ENCODE results near the gene FCN1.

Gene FCN1

DNA sequence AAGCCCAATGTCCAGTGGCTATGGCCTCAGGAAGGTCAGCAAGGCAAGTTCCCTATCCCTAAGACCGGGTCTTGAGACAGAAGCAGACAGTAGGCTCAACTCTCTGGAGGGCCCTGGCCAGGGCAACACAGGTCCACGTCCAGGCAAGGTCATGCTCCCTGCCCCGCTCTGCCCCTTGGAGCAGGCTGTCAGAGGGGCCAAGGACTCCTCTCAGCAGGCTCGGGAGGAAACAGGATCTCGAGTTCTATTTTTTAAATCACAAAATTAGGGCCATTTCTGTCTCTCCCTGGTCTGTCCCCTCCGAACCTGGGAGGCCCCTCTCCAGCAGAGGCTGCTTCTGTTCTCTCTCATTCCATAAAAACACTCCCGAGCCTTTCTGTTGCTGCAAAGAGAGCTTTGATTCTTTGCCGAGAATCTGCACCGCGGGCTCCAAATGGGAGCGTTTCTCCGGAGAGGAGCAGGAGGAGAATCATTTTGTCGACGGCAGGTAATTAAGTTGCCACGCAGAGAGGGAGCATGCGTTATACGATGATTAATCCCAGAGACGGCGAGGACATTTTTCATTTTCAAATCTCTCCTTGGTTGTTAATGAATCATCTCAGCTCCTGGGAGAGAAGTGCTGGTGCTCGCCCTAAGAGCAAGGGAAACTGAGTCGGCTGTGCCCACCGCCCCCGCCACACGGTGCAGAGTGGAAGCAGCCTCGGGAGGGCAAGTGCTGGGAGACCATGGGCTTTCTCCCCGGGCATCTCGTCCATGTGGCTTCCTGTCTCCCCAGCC lies 24.5 kb upstream of the FCN1 start:
- H3K36me3 ChIP-seq (ENCODE audit: insufficient read depth, low read length), result no peaks in the 10 kb centered on the region
- H3K9me2 ChIP-seq (replicated peaks; ENCODE audit: low read depth, low read length), result no peaks in the 10 kb centered on the region
- no peak overlapping the region for H3K9ac ChIP-seq (ENCODE audit: low read depth, low read length, poor library complexity, severe bottlenecking)
- no peak overlapping the region for H3K4me2 ChIP-seq (ENCODE audit: low read depth, low read length, poor library complexity, severe bottlenecking)
- H3K4me1 ChIP-seq (ENCODE audit: insufficient read depth, low read length, poor library complexity, severe bottlenecking), result no peaks in the 10 kb centered on the region
- TF ChIP-seq, protein P1, sequence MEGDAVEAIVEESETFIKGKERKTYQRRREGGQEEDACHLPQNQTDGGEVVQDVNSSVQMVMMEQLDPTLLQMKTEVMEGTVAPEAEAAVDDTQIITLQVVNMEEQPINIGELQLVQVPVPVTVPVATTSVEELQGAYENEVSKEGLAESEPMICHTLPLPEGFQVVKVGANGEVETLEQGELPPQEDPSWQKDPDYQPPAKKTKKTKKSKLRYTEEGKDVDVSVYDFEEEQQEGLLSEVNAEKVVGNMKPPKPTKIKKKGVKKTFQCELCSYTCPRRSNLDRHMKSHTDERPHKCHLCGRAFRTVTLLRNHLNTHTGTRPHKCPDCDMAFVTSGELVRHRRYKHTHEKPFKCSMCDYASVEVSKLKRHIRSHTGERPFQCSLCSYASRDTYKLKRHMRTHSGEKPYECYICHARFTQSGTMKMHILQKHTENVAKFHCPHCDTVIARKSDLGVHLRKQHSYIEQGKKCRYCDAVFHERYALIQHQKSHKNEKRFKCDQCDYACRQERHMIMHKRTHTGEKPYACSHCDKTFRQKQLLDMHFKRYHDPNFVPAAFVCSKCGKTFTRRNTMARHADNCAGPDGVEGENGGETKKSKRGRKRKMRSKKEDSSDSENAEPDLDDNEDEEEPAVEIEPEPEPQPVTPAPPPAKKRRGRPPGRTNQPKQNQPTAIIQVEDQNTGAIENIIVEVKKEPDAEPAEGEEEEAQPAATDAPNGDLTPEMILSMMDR (conservative IDR thresholded peaks at IDR 0.05; ENCODE audit: low read length), result no peak
- TF ChIP-seq EZH2phosphoT487 (IDR thresholded peaks at IDR 0.05; ENCODE audit: borderline replicate concordance), result no peak
- H3K79me2 ChIP-seq (ENCODE audit: insufficient read depth, low read length), result no peaks in the 10 kb centered on the region
- no peak overlapping the region for H3K4me3 ChIP-seq (ENCODE audit: low read length, poor library complexity, severe bottlenecking)
- no peaks in the 10 kb centered on the region; the same call in 1 of the 2 replicates for H3K9me3 ChIP-seq (ENCODE audit: insufficient read depth, low read depth, low read length)
- H3F3A ChIP-seq (ENCODE audit: low read depth), result no peaks in the 10 kb centered on the region
- H4K20me1 ChIP-seq (ENCODE audit: insufficient read depth, low read length, poor library complexity, severe bottlenecking), result no peaks in the 10 kb centered on the region
- no peaks in the 10 kb centered on the region for H3K27me3 ChIP-seq (ENCODE audit: insufficient read depth, low read length, poor library complexity, severe bottlenecking)
- H2AFZ ChIP-seq (ENCODE audit: low read length), result no peak overlapping the region

DNA sequence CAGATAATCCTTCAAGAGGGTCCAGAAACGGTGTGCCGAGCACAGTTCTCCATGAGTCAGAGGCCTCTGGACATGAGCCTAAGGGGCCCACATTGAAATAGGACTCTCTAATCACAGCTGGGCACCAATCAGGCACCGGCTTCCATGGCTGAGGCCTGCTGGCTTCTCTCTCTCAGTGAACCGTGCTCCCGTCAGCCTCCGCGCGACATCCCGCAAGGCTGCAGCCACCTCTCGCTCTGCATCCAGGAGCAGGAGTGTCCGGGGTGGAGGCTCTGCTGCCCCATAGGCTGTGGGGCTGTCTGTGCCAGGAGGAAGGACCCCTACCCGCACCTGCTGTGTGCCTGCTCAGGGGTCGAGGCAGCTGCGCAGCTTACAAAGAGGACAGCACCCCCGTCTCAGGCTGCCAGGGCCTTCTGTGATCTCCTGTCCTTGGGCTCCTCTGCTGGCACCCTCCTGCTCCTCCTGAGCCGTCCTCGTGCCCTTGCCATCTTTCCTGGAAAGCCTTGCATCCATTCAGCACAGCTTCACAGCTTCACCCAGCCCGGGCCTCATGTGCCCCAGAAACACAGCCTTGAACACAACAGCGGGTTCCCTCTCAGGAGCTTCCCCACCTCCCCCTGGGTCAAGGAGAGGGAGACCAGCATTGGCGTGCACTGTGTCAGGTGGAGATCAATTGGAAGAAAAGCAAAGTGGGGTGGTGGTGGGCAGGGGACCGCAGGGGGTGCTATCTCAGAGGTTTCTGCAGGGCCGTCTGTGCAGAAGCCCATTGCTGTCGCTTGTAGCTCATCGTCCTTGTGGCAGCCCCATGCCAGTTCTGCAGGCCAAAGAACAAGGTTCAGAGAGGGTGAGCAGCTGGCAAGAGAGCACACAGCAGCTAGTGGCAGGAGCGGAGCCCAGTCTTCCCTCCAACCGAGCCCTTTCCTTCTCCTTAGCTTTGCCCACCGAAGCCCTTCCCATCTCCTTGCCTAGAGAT lies 22.8 kb upstream of the FCN1 start:
- H3K9me2 ChIP-seq (replicated peaks; ENCODE audit: low read depth, low read length), result no peaks in the 10 kb centered on the region
- no peaks in the 10 kb centered on the region for H3K27me3 ChIP-seq (ENCODE audit: insufficient read depth, low read length, poor library complexity, severe bottlenecking)
- H3K4me2 ChIP-seq (ENCODE audit: low read depth, low read length, poor library complexity, severe bottlenecking), result no peak overlapping the region
- H3K9ac ChIP-seq (ENCODE audit: low read depth, low read length, poor library complexity, severe bottlenecking), result no peak overlapping the region
- TF ChIP-seq EZH2phosphoT487 (IDR thresholded peaks at IDR 0.05; ENCODE audit: borderline replicate concordance), result no peak
- TF ChIP-seq, protein P1 (conservative IDR thresholded peaks at IDR 0.05; ENCODE audit: low read length), result no peak
- no peak overlapping the region for H3K4me3 ChIP-seq (ENCODE audit: low read length, poor library complexity, severe bottlenecking)
- H3K4me1 ChIP-seq (ENCODE audit: insufficient read depth, low read length, poor library complexity, severe bottlenecking), result no peaks in the 10 kb centered on the region
- no peak overlapping the region for H2AFZ ChIP-seq (ENCODE audit: low read length)
- no peaks in the 10 kb centered on the region for H3F3A ChIP-seq (ENCODE audit: low read depth)
- no peaks in the 10 kb centered on the region for H4K20me1 ChIP-seq (ENCODE audit: insufficient read depth, low read length, poor library complexity, severe bottlenecking)
- no peaks in the 10 kb centered on the region for H3K79me2 ChIP-seq (ENCODE audit: insufficient read depth, low read length)
- H3K36me3 ChIP-seq (ENCODE audit: insufficient read depth, low read length), result no peaks in the 10 kb centered on the region
- no peaks in the 10 kb centered on the region; the same call in 1 of the 2 replicates for H3K9me3 ChIP-seq (ENCODE audit: insufficient read depth, low read depth, low read length)

DNA sequence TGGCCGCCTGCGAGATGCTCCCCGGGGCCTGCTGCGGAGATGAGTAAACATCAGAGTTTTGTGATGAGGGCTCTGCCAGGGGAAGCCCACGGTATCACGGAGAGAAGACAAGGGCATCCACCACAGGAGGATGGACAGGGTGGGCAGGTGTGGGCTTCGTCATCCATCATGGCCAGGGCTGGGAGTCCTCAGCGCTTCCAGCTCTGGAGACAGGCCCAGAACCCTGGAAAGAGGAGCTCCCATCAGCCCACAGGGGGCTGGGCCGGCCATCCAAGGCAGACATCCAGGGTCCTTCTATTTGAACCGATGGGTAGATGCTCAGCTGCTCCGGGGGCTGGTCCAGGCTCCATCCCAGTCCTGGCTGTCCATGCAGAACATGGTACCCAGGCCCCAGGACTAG lies 22.1 kb upstream of the FCN1 start:
- Histone ChIP-seq H3K9me2 (replicated peaks; ENCODE audit: low read depth, low read length) (no peaks in the 10 kb centered on the region), H3K4me1 (ENCODE audit: insufficient read depth, low read length, poor library complexity, severe bottlenecking) (no peaks in the 10 kb centered on the region), H3F3A (ENCODE audit: low read depth) (no peaks in the 10 kb centered on the region), H3K9me3 (ENCODE audit: insufficient read depth, low read depth, low read length) (no peaks in the 10 kb centered on the region; the same call in 1 of the 2 replicates), H3K36me3 (ENCODE audit: insufficient read depth, low read length) (no peaks in the 10 kb centered on the region), H3K79me2 (ENCODE audit: insufficient read depth, low read length) (no peaks in the 10 kb centered on the region), H4K20me1 (ENCODE audit: insufficient read depth, low read length, poor library complexity, severe bottlenecking) (no peaks in the 10 kb centered on the region), H3K9ac (ENCODE audit: low read depth, low read length, poor library complexity, severe bottlenecking) (no peak overlapping the region), H3K4me2 (ENCODE audit: low read depth, low read length, poor library complexity, severe bottlenecking) (no peak overlapping the region), H3K4me3 (ENCODE audit: low read length, poor library complexity, severe bottlenecking) (no peak overlapping the region), H3K27me3 (ENCODE audit: insufficient read depth, low read length, poor library complexity, severe bottlenecking) (no peaks in the 10 kb centered on the region), H2AFZ (ENCODE audit: low read length) (no peak overlapping the region)
- no peak for TF ChIP-seq EZH2phosphoT487 (IDR thresholded peaks at IDR 0.05; ENCODE audit: borderline replicate concordance)
- TF ChIP-seq, protein P1 (conservative IDR thresholded peaks at IDR 0.05; ENCODE audit: low read length), result no peak

Measured in Loucy (cell line).